HEK293 (cell line): ENCODE measurements around the gene RNF169.

Source experiments
- CTCF ChIA-PET: fragments of 350-600 bp; formaldehyde crosslinking; extraction: SDS; loops from one replicate; lab custom pipeline; 2021; ENCODE audit warnings: antibody characterized with exemption; lab: Yijun Ruan, JAX
- POLR2A ChIA-PET: fragments of 300-600 bp; formaldehyde crosslinking; extraction: SDS; loops from one replicate; lab custom pipeline; 2020; ENCODE audit warnings: antibody characterized with exemption, inconsistent platforms; lab: Yijun Ruan, JAX
- H3K27ac ChIP-seq: fragments of 200-500 bp; sonication (Bioruptor generic); 2 replicates; pipeline ENCODE4 v1.5.1; 2014; ENCODE audit warnings: low read depth, low read length, control low read depth, inconsistent platforms; ENCODE audit errors: extremely low read depth
- H3K36me3 ChIP-seq, 2 experiments: fragments of 200-500 bp in 1 of 2; sonication (Bioruptor generic) in 1 of 2; 1 replicate in 1 of 2; 2 replicates in 1 of 2; pipeline ENCODE4 v1.5.1; 2014 to 2017; ENCODE audit warnings: inconsistent platforms in 2 of 2, low read length in 2 of 2; ENCODE audit not compliant: control insufficient read depth in 2 of 2, insufficient read depth in 1 of 2
- H3K4me1 ChIP-seq: fragments of 200-500 bp; sonication (Bioruptor generic); 2 replicates; pipeline ENCODE4 v1.5.1; 2014; ENCODE audit warnings: mild to moderate bottlenecking, low read length, inconsistent platforms; ENCODE audit not compliant: control insufficient read depth, insufficient read depth
- H3K4me3 ChIP-seq: 2 replicates; pipeline ENCODE4 v1.5.1; 2011; ENCODE audit warnings: low read depth, mild to moderate bottlenecking, control low read depth, low read length, moderate library complexity
- H3K9me3 ChIP-seq: fragments of 200-500 bp; sonication (Bioruptor generic); 2 replicates; pipeline ENCODE4 v1.5.1; 2014; ENCODE audit warnings: low read depth, low read length, inconsistent platforms; ENCODE audit not compliant: control insufficient read depth, insufficient read depth
- BCL11A ChIP-seq: fragments of 450-650 bp; formaldehyde crosslinking; IDR thresholded peaks from 2 replicates; pipeline ENCODE4 v1.5.1; 2016; ENCODE audit warnings: low read depth, missing biosample characterization, missing genetic modification characterization
- BCL6B ChIP-seq: fragments of 450-650 bp; formaldehyde crosslinking; IDR thresholded peaks from 2 replicates; pipeline ENCODE4 v1.5.1; 2017; ENCODE audit warnings: missing biosample characterization, missing genetic modification characterization
- GLIS2 ChIP-seq: fragments of 450-650 bp; formaldehyde crosslinking; IDR thresholded peaks from 2 replicates; pipeline ENCODE4 v1.5.1; 2016; ENCODE audit warnings: missing biosample characterization, missing genetic modification characterization
- KLF17 ChIP-seq: fragments of 450-650 bp; formaldehyde crosslinking; IDR thresholded peaks from 2 replicates; pipeline ENCODE4 v1.5.1; 2016; ENCODE audit warnings: missing biosample characterization, missing genetic modification characterization
- MYNN ChIP-seq: fragments of 450-650 bp; formaldehyde crosslinking; IDR thresholded peaks from 2 replicates; pipeline ENCODE4 v1.5.1; 2016; ENCODE audit warnings: missing biosample characterization, missing genetic modification characterization, borderline replicate concordance
- PRDM1 ChIP-seq: fragments of 450-650 bp; formaldehyde crosslinking; IDR thresholded peaks from 2 replicates; pipeline ENCODE4; 2016; ENCODE audit warnings: missing biosample characterization, missing genetic modification characterization
- RBAK ChIP-seq: fragments of 450-650 bp; formaldehyde crosslinking; IDR thresholded peaks from 2 replicates; pipeline ENCODE4 v1.5.1; 2016; ENCODE audit warnings: missing biosample characterization, missing genetic modification characterization
- YY1 ChIP-seq: fragments of 450-650 bp; formaldehyde crosslinking; IDR thresholded peaks from 2 replicates; pipeline ENCODE4 v1.5.1; 2018; ENCODE audit warnings: missing biosample characterization, missing genetic modification characterization
- ZFP37 ChIP-seq: fragments of 450-650 bp; formaldehyde crosslinking; IDR thresholded peaks from 2 replicates; pipeline ENCODE4 v1.5.1; 2016; ENCODE audit warnings: missing biosample characterization, missing genetic modification characterization
- ZFP41 ChIP-seq: fragments of 450-650 bp; formaldehyde crosslinking; IDR thresholded peaks from 2 replicates; pipeline ENCODE4 v1.5.1; 2016; ENCODE audit warnings: missing biosample characterization, missing genetic modification characterization, borderline replicate concordance
- ZNF121 ChIP-seq: fragments of 450-650 bp; formaldehyde crosslinking; IDR thresholded peaks from 2 replicates; pipeline ENCODE4 v1.5.1; 2016; ENCODE audit warnings: missing biosample characterization, missing genetic modification characterization
- ZNF26 ChIP-seq: fragments of 450-650 bp; formaldehyde crosslinking; IDR thresholded peaks from 2 replicates; pipeline ENCODE4 v1.5.1; 2016; ENCODE audit warnings: missing biosample characterization, missing genetic modification characterization
- ZNF391 ChIP-seq: fragments of 450-650 bp; formaldehyde crosslinking; IDR thresholded peaks from 2 replicates; pipeline ENCODE4 v1.5.1; 2016; ENCODE audit warnings: low read depth, missing biosample characterization, missing genetic modification characterization, borderline replicate concordance
- ZNF449 ChIP-seq: fragments of 450-650 bp; formaldehyde crosslinking; IDR thresholded peaks from 2 replicates; pipeline ENCODE4 v1.5.1; 2017; ENCODE audit warnings: missing biosample characterization, mild to moderate bottlenecking, missing genetic modification characterization, moderate library complexity
- ZNF585B ChIP-seq: fragments of 450-650 bp; formaldehyde crosslinking; IDR thresholded peaks from 2 replicates; pipeline ENCODE4 v1.5.1; 2016; ENCODE audit warnings: missing biosample characterization, missing genetic modification characterization
- ZNF624 ChIP-seq: fragments of 450-650 bp; formaldehyde crosslinking; IDR thresholded peaks from 2 replicates; pipeline ENCODE4 v1.5.1; 2017; ENCODE audit warnings: missing biosample characterization, missing genetic modification characterization
- ZNF626 ChIP-seq: fragments of 450-650 bp; sonication (Bioruptor Pico); formaldehyde crosslinking; IDR thresholded peaks from 2 replicates; pipeline ENCODE4 v1.5.1; 2018; ENCODE audit warnings: missing biosample characterization, missing genetic modification characterization, inconsistent platforms
- ZNF692 ChIP-seq: fragments of 450-650 bp; formaldehyde crosslinking; IDR thresholded peaks from 2 replicates; pipeline ENCODE4 v1.5.1; 2016; ENCODE audit warnings: missing biosample characterization, missing genetic modification characterization
- ZNF704 ChIP-seq: fragments of 450-650 bp; formaldehyde crosslinking; IDR thresholded peaks from 2 replicates; pipeline ENCODE4 v1.5.1; 2016; ENCODE audit warnings: missing biosample characterization, missing genetic modification characterization

The RNF169 gene

GRCh38 chr11:74840486-74840885 lies 91.8 kb downstream of the RNF169 start:
- POLR2A ChIA-PET: no interaction called here
- TF ChIP-seq ZNF626 (no peak), ZNF624 (no peak), ZNF449 (tag by site-specific recombination) (no peak), KLF17 (tag by site-specific recombination) (no peak), ZNF391 (tag by site-specific recombination) (no peak), ZNF585B (tag by site-specific recombination) (no peak), BCL6B (tag by site-specific recombination) (no peak), MYNN (tag by site-specific recombination) (no peak), ZNF704 (tag by site-specific recombination) (no peak), PRDM1 (tag by site-specific recombination) (no peak), BCL11A (tag by site-specific recombination) (no peak), ZNF692 (tag by site-specific recombination) (no peak), RBAK (tag by site-specific recombination) (no peak), ZFP41 (tag by site-specific recombination) (no peak)
- no peaks in the 10 kb centered on the region for H3K4me1 ChIP-seq
- H3K4me3 ChIP-seq: no peak overlapping the region
- no peaks in the 10 kb centered on the region for H3K9me3 ChIP-seq
- no peak overlapping the region for H3K27ac ChIP-seq
- CTCF ChIA-PET: no interaction called here
- peaks cover 0 to 83% of the 10 kb centered on the region in 2 experiments; a peak in 1 of 3 replicates for H3K36me3 ChIP-seq

- H3K9me3 ChIP-seq: no peaks in the 10 kb centered on the region
- CTCF ChIA-PET: no interaction called here
- no peaks in the 10 kb centered on the region for H3K4me1 ChIP-seq
- no peak overlapping the region for H3K4me3 ChIP-seq
- TF ChIP-seq GLIS2 (tag by site-specific recombination) (no peak), ZFP37 (no peak), ZNF391 (tag by site-specific recombination) (no peak), ZNF121 (no peak), ZNF26 (no peak), YY1 (tag by site-specific recombination) (no peak)
- POLR2A ChIA-PET: no interaction called here
- no peak overlapping the region for H3K27ac ChIP-seq
- H3K36me3 ChIP-seq: peaks cover 0 to 69% of the 10 kb centered on the region in 2 experiments; a peak in 1 of 3 replicates
Measured at GRCh38 chr11:74842967-74843366, 94.3 kb downstream of the RNF169 start.
